K562 (cell line): Measurements from ENCODE around the gene FMR1.

Source experiments
- AFF1 ChIP-seq, 2 experiments: fragments of 450-650 bp; IDR thresholded peaks; 2 replicates each; pipeline ENCODE4 v1.6.1; 2018; ENCODE audit warnings: mild to moderate bottlenecking in 2 of 2, low read depth in 1 of 2; ENCODE audit not compliant: partially characterized antibody in 2 of 2
- CTCF ChIP-seq, 3 experiments: IDR thresholded peaks in 2 of 3; conservative IDR thresholded peaks in 1 of 3; 2 replicates each; pipeline ENCODE4 v1.5.1; 2011 to 2012; ENCODE audit warnings: low read length in 3 of 3, mild to moderate bottlenecking in 3 of 3, control low read depth in 2 of 3, improper control_type of control experiment in 1 of 3, inconsistent platforms in 1 of 3, low read depth in 1 of 3, mixed read lengths in 1 of 3, moderate library complexity in 1 of 3; ENCODE audit not compliant: insufficient read depth in 2 of 3
- EZH2 ChIP-seq: IDR thresholded peaks from 2 replicates; pipeline ENCODE4 v1.6.1; 2012; ENCODE audit warnings: low read depth, mild to moderate bottlenecking, inconsistent platforms, low read length, borderline replicate concordance
- FOXA1 ChIP-seq: fragments of 450-650 bp; IDR thresholded peaks from 2 replicates; pipeline ENCODE4 v1.6.1; 2016; ENCODE audit warnings: mild to moderate bottlenecking, borderline replicate concordance
- GATAD2A ChIP-seq: fragments of 450-650 bp; IDR thresholded peaks from 2 replicates; pipeline ENCODE4 v1.6.1; 2017
- KLF16 ChIP-seq: IDR thresholded peaks from 2 replicates; pipeline ENCODE4 v1.6.1; 2016; ENCODE audit warnings: antibody characterized with exemption
- NR3C1 ChIP-seq: sonication (generic); formaldehyde crosslinking; IDR thresholded peaks from 2 replicates; pipeline ENCODE4 v1.8.1; 2022; ENCODE audit warnings: missing genetic modification reagents
- SMARCC2 ChIP-seq: fragments of 450-650 bp; IDR thresholded peaks from 2 replicates; pipeline ENCODE4 v1.6.1; 2017; ENCODE audit warnings: antibody characterized with exemption, moderate library complexity, mild to moderate bottlenecking, low read depth
- ZNF253 ChIP-seq: fragments of 250-450 bp; sonication (Bioruptor Pico); conservative IDR thresholded peaks from 2 replicates; pipeline ENCODE4 v1.6.1; 2021; ENCODE audit warnings: mild to moderate bottlenecking

DNA sequence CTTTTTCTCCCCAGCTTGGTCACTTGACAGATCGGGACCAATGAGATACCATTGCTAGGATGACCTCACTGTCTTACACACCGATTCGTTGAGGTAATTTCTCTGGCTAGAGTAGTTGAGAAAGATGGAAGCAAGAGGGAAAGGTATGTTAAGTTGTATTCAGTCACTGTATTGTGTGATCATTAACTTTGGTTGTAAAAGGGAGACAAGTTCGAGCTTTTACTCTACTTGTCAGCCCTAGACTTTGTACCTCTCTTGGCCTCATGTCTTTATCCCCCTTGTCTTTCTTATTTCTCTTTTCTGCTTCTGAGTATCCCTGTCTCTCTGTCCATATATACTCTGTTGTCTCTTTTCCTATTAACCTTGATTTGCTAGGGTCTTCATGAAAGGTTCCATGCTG lies 15.5 kb downstream of the FMR1 start:
- no peak for TF ChIP-seq NR3C1 (CRISPR knock-in tag)
- no peak for TF ChIP-seq SMARCC2
- TF ChIP-seq FOXA1, result no peak
- no peak for TF ChIP-seq EZH2
- TF ChIP-seq CTCF (IDR thresholded peaks at IDR 0.05 in 2 of 3, conservative IDR thresholded peaks at IDR 0.05 in 1 of 3; ENCODE audit: insufficient read depth in 2 of 3, low read depth in 1 of 3, low read length in 3 of 3), result no peak
- TF ChIP-seq KLF16, result no peak
- no peak for TF ChIP-seq GATAD2A
- TF ChIP-seq AFF1 (IDR thresholded peaks at IDR 0.05; ENCODE audit: low read depth in 1 of 2, partially characterized antibody in 2 of 2), result no peak
- no peak for TF ChIP-seq ZNF253 (CRISPR knock-in tag)
